GM19468 (cell line): ENCODE data around the gene CHADL.
"Not testable (repeated sequence)": the region's sequence is repeated elsewhere in the genome, so short reads cannot be mapped to it uniquely, and the experiment has no call there.

ENCODE experiments used
- ATAC-seq: cut with Tn5 transposase; IDR thresholded peaks from one replicate; pipeline ENCODE4 v1.9.1; 2021; ENCODE audit warnings: mild to moderate bottlenecking, moderate library complexity, moderate number of reproducible peaks; ENCODE audit not compliant: unreplicated experiment; ENCODE audit errors: extremely low read depth

Gene CHADL

GRCh38 chr22:41240377-41241132 lies at the start of gene CHADL:
Gene CHADL, minus strand, starts transcription at chr22:41240931. Its CDS starts 50 bp downstream, at chr22:41240881.
- ATAC-seq: no peak

GRCh38 chr22:41289671-41290070 lies 48.9 kb upstream of the CHADL start:
- no peak for ATAC-seq

GRCh38 chr22:41288245-41288946 lies 47.7 kb upstream of the CHADL start:
- no peak for ATAC-seq

- ATAC-seq: no peak
Observed at GRCh38 chr22:41286639-41287091, 45.9 kb upstream of the CHADL start.

GRCh38 chr22:41285820-41286638 lies 45.3 kb upstream of the CHADL start, which contains the start of gene RANGAP1:
Gene RANGAP1, minus strand, starts transcription at chr22:41286187. Its CDS starts 5,143 bp downstream, at chr22:41281044.
- peak; percentile 86 for ATAC-seq

GRCh38 chr22:41285441-41285819 lies 44.7 kb upstream of the CHADL start:
- ATAC-seq: no peak

GRCh38 chr22:41284465-41284864 lies 43.7 kb upstream of the CHADL start:
- ATAC-seq: no peak

GRCh38 chr22:41280854-41281253 lies 40.1 kb upstream of the CHADL start:
- ATAC-seq: no peak

GRCh38 chr22:41280065-41280464 lies 39.3 kb upstream of the CHADL start:
- no peak for ATAC-seq

GRCh38 chr22:41274856-41275255 lies 34.1 kb upstream of the CHADL start:
- no peak for ATAC-seq

- no peak for ATAC-seq
Observed at GRCh38 chr22:41273128-41273527, 32.4 kb upstream of the CHADL start.

GRCh38 chr22:41271787-41272186 lies 31.1 kb upstream of the CHADL start:
- ATAC-seq: no peak

GRCh38 chr22:41267958-41268357 lies 27.2 kb upstream of the CHADL start:
- ATAC-seq: no peak

GRCh38 chr22:41264408-41264941 lies 23.7 kb upstream of the CHADL start:
- no peak for ATAC-seq

- ATAC-seq: no peak
Observed at GRCh38 chr22:41263704-41264103, 23.0 kb upstream of the CHADL start.

- no peak for ATAC-seq
Observed at GRCh38 chr22:41262250-41262765, 21.6 kb upstream of the CHADL start.

- ATAC-seq: no peak
Observed at GRCh38 chr22:41261541-41262249, 21.0 kb upstream of the CHADL start.

- no peak for ATAC-seq
Observed at GRCh38 chr22:41260871-41261270, 20.1 kb upstream of the CHADL start.

- not testable (repeated sequence) for ATAC-seq
Observed at GRCh38 chr22:41259756-41260155, 19.0 kb upstream of the CHADL start.

GRCh38 chr22:41257696-41258095 lies 17.0 kb upstream of the CHADL start:
- ATAC-seq: no peak
